Hepatocyte (in vitro differentiated cells): ENCODE data around the gene MSMO1.

Experiments used
- CTCF ChIP-seq: fragments of 200-600 bp; sonication (generic); IDR thresholded peaks from 2 replicates; pipeline ENCODE4 v1.5.1; 2016; ENCODE audit warnings: antibody characterized with exemption, mild to moderate bottlenecking; ENCODE audit not compliant: poor library complexity
- EZH2phosphoT487 ChIP-seq: fragments of 200-600 bp; sonication (generic); IDR thresholded peaks from one replicate; pipeline ENCODE4 v1.6.1; 2018; ENCODE audit warnings: antibody characterized with exemption, mild to moderate bottlenecking, low read depth, moderate library complexity; ENCODE audit not compliant: unreplicated experiment, severe bottlenecking

GRCh38 chr4:165386328-165386727 lies 58.9 kb downstream of the MSMO1 start:
- no peak for TF ChIP-seq CTCF
- no peak for TF ChIP-seq EZH2phosphoT487
